Measurements from ENCODE around the gene PTPRU.

PTPRU gene

GRCh38 chr1:29235955-29236711 lies at the start of gene PTPRU:
Gene PTPRU (plus strand): TSS chr1:29236522. CDS start chr1:29236645, 123 bp downstream.
- no peaks in the 10 kb centered on the region for H3K9me3 Mint-ChIP-seq
- H3K27ac Mint-ChIP-seq: peak within 1 kb of the TSS; percentile 6
- peak within 1 kb of the TSS; percentile 79 for H3K4me3 Mint-ChIP-seq
- H3K4me1 Mint-ChIP-seq (ENCODE audit: low read depth): peaks cover 23% of the 10 kb centered on the region
- intact Hi-C loops (cut with micrococcal nuclease): loop anchor here (5.0 to 10.0 kb wide), 3 partner anchors 1146 to 1679 kb away; no protein-coding TSS in a partner anchor
- no peaks in the 10 kb centered on the region for H3K36me3 Mint-ChIP-seq (ENCODE audit: low read depth)
- H3K27me3 Mint-ChIP-seq: peaks cover 62% of the 10 kb centered on the region

- intact Hi-C loops (cut with micrococcal nuclease): no loop called here
- peaks cover 12% of the 10 kb centered on the region for H3K4me1 Mint-ChIP-seq (ENCODE audit: low read depth)
- no peaks in the 10 kb centered on the region for H3K9me3 Mint-ChIP-seq
- H3K27ac Mint-ChIP-seq: no peak overlapping the region
- H3K36me3 Mint-ChIP-seq (ENCODE audit: low read depth): peaks cover 1% of the 10 kb centered on the region
- no peak overlapping the region for H3K4me3 Mint-ChIP-seq
- H3K27me3 Mint-ChIP-seq: no peaks in the 10 kb centered on the region
Measured at GRCh38 chr1:29186707-29187106, 49.6 kb upstream of the PTPRU start.

- Mint-ChIP-seq H3K27me3 (no peaks in the 10 kb centered on the region), H3K27ac (no peak overlapping the region), H3K9me3 (no peaks in the 10 kb centered on the region), H3K4me1 (ENCODE audit: low read depth) (no peaks in the 10 kb centered on the region), H3K4me3 (no peak overlapping the region), H3K36me3 (ENCODE audit: low read depth) (peaks cover 30% of the 10 kb centered on the region)
- intact Hi-C loops (cut with micrococcal nuclease): no loop called here
Measured at GRCh38 chr1:29190718-29191117, 45.6 kb upstream of the PTPRU start.

GRCh38 chr1:29193879-29194455 lies 42.4 kb upstream of the PTPRU start:
- no peak overlapping the region for H3K4me3 Mint-ChIP-seq
- peaks cover 45% of the 10 kb centered on the region for H3K36me3 Mint-ChIP-seq (ENCODE audit: low read depth)
- no peak overlapping the region for H3K27ac Mint-ChIP-seq
- no peaks in the 10 kb centered on the region for H3K27me3 Mint-ChIP-seq
- H3K9me3 Mint-ChIP-seq: no peaks in the 10 kb centered on the region
- H3K4me1 Mint-ChIP-seq (ENCODE audit: low read depth): no peaks in the 10 kb centered on the region
- intact Hi-C loops (cut with micrococcal nuclease): no loop called here

GRCh38 chr1:29195881-29196291 lies 40.4 kb upstream of the PTPRU start:
- H3K9me3 Mint-ChIP-seq: no peaks in the 10 kb centered on the region
- no peak overlapping the region for H3K27ac Mint-ChIP-seq
- intact Hi-C loops (cut with micrococcal nuclease): no loop called here
- peaks cover 60% of the 10 kb centered on the region for H3K36me3 Mint-ChIP-seq (ENCODE audit: low read depth)
- H3K4me3 Mint-ChIP-seq: no peak overlapping the region
- no peaks in the 10 kb centered on the region for H3K27me3 Mint-ChIP-seq
- peaks cover 4% of the 10 kb centered on the region for H3K4me1 Mint-ChIP-seq (ENCODE audit: low read depth)

- H3K27ac Mint-ChIP-seq: no peak overlapping the region
- H3K9me3 Mint-ChIP-seq: no peaks in the 10 kb centered on the region
- H3K36me3 Mint-ChIP-seq (ENCODE audit: low read depth): peaks cover 63% of the 10 kb centered on the region
- intact Hi-C loops (cut with micrococcal nuclease): no loop called here
- peaks cover 15% of the 10 kb centered on the region for H3K4me1 Mint-ChIP-seq (ENCODE audit: low read depth)
- no peak overlapping the region for H3K4me3 Mint-ChIP-seq
- H3K27me3 Mint-ChIP-seq: no peaks in the 10 kb centered on the region
Measured at GRCh38 chr1:29196863-29197589, 39.3 kb upstream of the PTPRU start.

- Mint-ChIP-seq H3K4me1 (ENCODE audit: low read depth) (peaks cover 20% of the 10 kb centered on the region), H3K4me3 (no peak overlapping the region), H3K36me3 (ENCODE audit: low read depth) (peaks cover 63% of the 10 kb centered on the region), H3K27me3 (no peaks in the 10 kb centered on the region), H3K9me3 (no peaks in the 10 kb centered on the region), H3K27ac (no peak overlapping the region)
- intact Hi-C loops (cut with micrococcal nuclease): no loop called here
Measured at GRCh38 chr1:29197590-29197924, 38.8 kb upstream of the PTPRU start.

GRCh38 chr1:29197993-29198392 lies 38.3 kb upstream of the PTPRU start:
- Mint-ChIP-seq H3K36me3 (ENCODE audit: low read depth) (peaks cover 60% of the 10 kb centered on the region), H3K9me3 (no peaks in the 10 kb centered on the region), H3K4me1 (ENCODE audit: low read depth) (peaks cover 24% of the 10 kb centered on the region), H3K4me3 (no peak overlapping the region), H3K27ac (no peak overlapping the region), H3K27me3 (no peaks in the 10 kb centered on the region)
- intact Hi-C loops (cut with micrococcal nuclease): no loop called here

- H3K4me1 Mint-ChIP-seq (ENCODE audit: low read depth): peaks cover 24% of the 10 kb centered on the region
- intact Hi-C loops (cut with micrococcal nuclease): no loop called here
- H3K27ac Mint-ChIP-seq: peak overlapping the region; percentile 90
- no peak overlapping the region for H3K4me3 Mint-ChIP-seq
- no peaks in the 10 kb centered on the region for H3K27me3 Mint-ChIP-seq
- peaks cover 57% of the 10 kb centered on the region for H3K36me3 Mint-ChIP-seq (ENCODE audit: low read depth)
- no peaks in the 10 kb centered on the region for H3K9me3 Mint-ChIP-seq
Measured at GRCh38 chr1:29200906-29201594, 35.3 kb upstream of the PTPRU start.

- Mint-ChIP-seq H3K36me3 (ENCODE audit: low read depth) (peaks cover 60% of the 10 kb centered on the region), H3K9me3 (no peaks in the 10 kb centered on the region), H3K4me3 (no peak overlapping the region), H3K4me1 (ENCODE audit: low read depth) (peaks cover 24% of the 10 kb centered on the region), H3K27ac (peak overlapping the region; percentile 90), H3K27me3 (no peaks in the 10 kb centered on the region)
- intact Hi-C loops (cut with micrococcal nuclease): loop anchor here (1.0 to 2.0 kb wide), 3 partner anchors 20 to 319 kb away; partner anchors contain the start of gene SRSF4
Measured at GRCh38 chr1:29201595-29202051, 34.7 kb upstream of the PTPRU start.

GRCh38 chr1:29202053-29202452 lies 34.3 kb upstream of the PTPRU start:
- peaks cover 24% of the 10 kb centered on the region for H3K4me1 Mint-ChIP-seq (ENCODE audit: low read depth)
- H3K27ac Mint-ChIP-seq: peak overlapping the region; percentile 90
- H3K9me3 Mint-ChIP-seq: no peaks in the 10 kb centered on the region
- no peaks in the 10 kb centered on the region for H3K27me3 Mint-ChIP-seq
- intact Hi-C loops (cut with micrococcal nuclease): loop anchor here (1.0 to 2.0 kb wide), 3 partner anchors 21 to 320 kb away; partner anchors contain the start of gene SRSF4
- H3K4me3 Mint-ChIP-seq: no peak overlapping the region
- H3K36me3 Mint-ChIP-seq (ENCODE audit: low read depth): peaks cover 61% of the 10 kb centered on the region

GRCh38 chr1:29202584-29203340 lies 33.6 kb upstream of the PTPRU start:
- no peak overlapping the region for H3K4me3 Mint-ChIP-seq
- no peaks in the 10 kb centered on the region for H3K27me3 Mint-ChIP-seq
- H3K36me3 Mint-ChIP-seq (ENCODE audit: low read depth): peaks cover 55% of the 10 kb centered on the region
- H3K9me3 Mint-ChIP-seq: no peaks in the 10 kb centered on the region
- H3K4me1 Mint-ChIP-seq (ENCODE audit: low read depth): peaks cover 24% of the 10 kb centered on the region
- H3K27ac Mint-ChIP-seq: peak overlapping the region; percentile 90
- intact Hi-C loops (cut with micrococcal nuclease): loop anchor here (1.0 to 2.0 kb wide), 3 partner anchors 21 to 320 kb away; partner anchors contain the start of gene SRSF4

- Mint-ChIP-seq H3K4me1 (ENCODE audit: low read depth) (no peaks in the 10 kb centered on the region), H3K27ac (no peak overlapping the region), H3K4me3 (no peak overlapping the region), H3K9me3 (no peaks in the 10 kb centered on the region), H3K36me3 (ENCODE audit: low read depth) (peaks cover 62% of the 10 kb centered on the region), H3K27me3 (no peaks in the 10 kb centered on the region)
- intact Hi-C loops (cut with micrococcal nuclease): no loop called here
Measured at GRCh38 chr1:29208442-29208841, 27.9 kb upstream of the PTPRU start.
